HepG2 (cell line): ENCODE measurements around the gene DGKD. TPM values are rescaled to one million over a fixed set of nuclear protein-coding genes. Genes with fewer than 3 reads are reported as not detected.

ENCODE experiments used
- ATAC-seq: fragments of 200-7000 bp; cut with Tn5 transposase; 3 replicates; pipeline ENCODE4 v1.9.1; 2020; ENCODE audit warnings: mild to moderate bottlenecking, moderate library complexity
- BruUV-seq: library from RNA; stranded (reverse); fragments of 400-500 nt; replicated peaks from 2 replicates; lab custom pipeline; 2021; lab: Mats Ljungman, UMichigan
- CTCF ChIA-PET: fragments of 300-600 bp; formaldehyde crosslinking; extraction: SDS; loops from one replicate; lab custom pipeline; 2021; ENCODE audit warnings: low total read pairs, inconsistent platforms, low intra/inter-chr PET ratio; lab: Yijun Ruan, JAX
- POLR2A ChIA-PET: fragments of 350-600 bp; sonication (Branson Sonifier 250); formaldehyde crosslinking; loops from one replicate; lab custom pipeline; 2020; ENCODE audit warnings: antibody characterized with exemption, inconsistent platforms; lab: Yijun Ruan, JAX
- DNase-seq: peaks from one replicate; pipeline ENCODE4 v3.0.0-alpha.2; 2015; ENCODE audit warnings: low spot score
- FAIRE-seq: peaks from 3 replicates; lab custom pipeline; 2011; peaks lifted over from hg19 to GRCh38; lab: Jason Lieb, UNC
- H2AFZ ChIP-seq: one replicate; pipeline ENCODE4 v1.6.1; 2011; ENCODE audit warnings: low read length, inconsistent platforms
- H3K27ac ChIP-seq: fragments of 300-600 bp; 3 replicates; pipeline ENCODE4 v1.8.0; 2011; ENCODE audit warnings: mixed run types, mild to moderate bottlenecking, mixed read lengths, low read length, inconsistent platforms; ENCODE audit not compliant: insufficient read depth; ENCODE audit errors: extremely low read length
- H3K27me3 ChIP-seq, 2 experiments: fragments of 200-600 bp in 1 of 2; 2 replicates in 1 of 2; 3 replicates in 1 of 2; pipeline versions ENCODE4 v1.6.0 to v1.8.0; 2011; ENCODE audit warnings: low read length in 2 of 2, mild to moderate bottlenecking in 2 of 2, moderate library complexity in 2 of 2, inconsistent platforms in 1 of 2; ENCODE audit not compliant: insufficient read depth in 2 of 2, control insufficient read depth in 1 of 2
- H3K36me3 ChIP-seq, 2 experiments: fragments of 200-600 bp in 1 of 2; replicated peaks in 1 of 2; 2 replicates in 1 of 2; 3 replicates in 1 of 2; pipeline versions ENCODE4 v1.5.1 to v1.8.0; 2011; ENCODE audit warnings: low read length in 2 of 2, inconsistent platforms in 1 of 2; ENCODE audit not compliant: insufficient read depth in 2 of 2, control insufficient read depth in 1 of 2
- H3K4me1 ChIP-seq: 2 replicates; pipeline ENCODE4 v1.5.1; 2012; ENCODE audit warnings: low read length, inconsistent platforms; ENCODE audit not compliant: insufficient read depth
- H3K4me2 ChIP-seq: 2 replicates; pipeline ENCODE4 v1.6.0; 2011; ENCODE audit warnings: low read depth, low read length, inconsistent platforms
- H3K4me3 ChIP-seq, 3 experiments: fragments of 200-600 bp in 1 of 3; sonication (generic), shearing (Covaris generic) in 1 of 3; replicated peaks in 1 of 3; 2 replicates each; pipeline ENCODE4 v1.5.1; 2011 to 2016; ENCODE audit warnings: low read length in 3 of 3, inconsistent platforms in 2 of 3, low read depth in 2 of 3, mild to moderate bottlenecking in 2 of 3, control low read depth in 1 of 3, mixed read lengths in 1 of 3; ENCODE audit not compliant: insufficient read depth in 1 of 3
- H3K79me2 ChIP-seq: one replicate; pipeline ENCODE4 v1.6.1; 2011; ENCODE audit warnings: low read length, inconsistent platforms; ENCODE audit not compliant: insufficient read depth
- H3K9ac ChIP-seq: 2 replicates; pipeline ENCODE4 v1.6.0; 2011; ENCODE audit warnings: mild to moderate bottlenecking, low read depth, low read length, inconsistent platforms; ENCODE audit not compliant: insufficient read depth
- H3K9me3 ChIP-seq: 2 replicates; pipeline ENCODE4 v1.5.1; 2012; ENCODE audit warnings: mild to moderate bottlenecking, low read length
- H4K20me1 ChIP-seq: 2 replicates; pipeline ENCODE4 v1.6.0; 2011; ENCODE audit warnings: inconsistent platforms, mild to moderate bottlenecking, low read length, moderate library complexity; ENCODE audit not compliant: insufficient read depth
- CEBPB ChIP-seq: IDR thresholded peaks from 2 replicates; pipeline ENCODE4 v1.6.1; 2011; ENCODE audit warnings: low read depth, low read length, improper control_type of control experiment, borderline replicate concordance
- CEBPG ChIP-seq: IDR thresholded peaks from 2 replicates; pipeline ENCODE4 v1.6.1; 2016
- CHD4 ChIP-seq: fragments of 200-600 bp; sonication (generic); IDR thresholded peaks from 2 replicates; pipeline ENCODE4 v1.7.0; 2017; ENCODE audit warnings: mild to moderate bottlenecking, low read length, borderline replicate concordance
- E2F1 ChIP-seq: sonication (generic); formaldehyde crosslinking; IDR thresholded peaks from 2 replicates; pipeline ENCODE4 v1.5.0; 2020; ENCODE audit warnings: missing genetic modification reagents
- GATAD2A ChIP-seq: IDR thresholded peaks from 2 replicates; pipeline ENCODE4 v1.6.1; 2016
- PLRG1 ChIP-seq: fragments of 450-650 bp; conservative IDR thresholded peaks from 2 replicates; pipeline ENCODE4 v1.6.1; 2016
- RFX5 ChIP-seq: IDR thresholded peaks from 2 replicates; pipeline ENCODE4 v1.6.1; 2011; ENCODE audit warnings: low read depth, low read length, improper control_type of control experiment
- ZFP91 ChIP-seq: sonication (generic); formaldehyde crosslinking; IDR thresholded peaks from 2 replicates; pipeline ENCODE4 v1.9.0; 2022; ENCODE audit warnings: missing genetic modification reagents, mild to moderate bottlenecking, borderline replicate concordance
- ZNF124 ChIP-seq: sonication (generic); formaldehyde crosslinking; IDR thresholded peaks from 2 replicates; pipeline ENCODE4 v1.4.0; 2020; ENCODE audit warnings: missing genetic modification reagents
- ZNF317 ChIP-seq: sonication (generic); formaldehyde crosslinking; IDR thresholded peaks from 2 replicates; pipeline ENCODE4 v1.5.0; 2020; ENCODE audit warnings: mild to moderate bottlenecking, missing genetic modification reagents
- ZNF629 ChIP-seq: sonication (generic); formaldehyde crosslinking; conservative IDR thresholded peaks from 2 replicates; pipeline ENCODE4 v1.5.0; 2020; ENCODE audit warnings: missing genetic modification reagents
- WGBS: methylation state at CpG from one replicate; pipeline ENCODE4 v1.1.6; 2017; ENCODE audit warnings: low lambda C conversion rate; 5-methylcytosine and 5-hydroxymethylcytosine counted together
- in situ Hi-C: cut with HindIII; loops from 2 replicates; pipeline ENCODE4 v1.10.0; 2017; ENCODE audit warnings: low pct_unique_long_range_greater_than_20kb; ENCODE audit not compliant: extremely low pct_ligation_motif_present
- intact Hi-C: fragments of 100-400 bp; cut with micrococcal nuclease; formaldehyde crosslinking; loops from one replicate; pipeline ENCODE4 v1.10.0; 2022; ENCODE audit not compliant: unreplicated experiment
- polyA plus RNA-seq, 8 experiments: library from polyadenylated mRNA; depleted of rRNA in 3 of 8; stranded (reverse) in 7 of 8; unstranded in 1 of 8; fragments of >200 nt; fragmentation: Illumina TruSeq in 4 of 8; extraction: Trizol in 4 of 8; gene quantifications; 2 replicates each; pipeline versions ENCODE4 v1.2.1 to v1.2.3, GENCODE V29; 2011 to 2016; ENCODE audit warnings: low read depth in 4 of 8, missing spikeins in 1 of 8, mixed read lengths in 1 of 8; ENCODE audit not compliant: insufficient read depth in 1 of 8
- total RNA-seq, 5 experiments: library from RNA; depleted of rRNA; stranded (reverse); fragments of >200 nt; fragmentation: Illumina TruSeq; extraction: Trizol; gene quantifications; 2 replicates each; pipeline ENCODE4 v1.2.3, GENCODE V29; 2016; ENCODE audit warnings: low read depth in 1 of 5

The DGKD gene
- total and polyA plus RNA-seq, 2 of the 13 experiments (the other 11 are each of a cell fraction or from before 2014, with no cell fraction given) = 24.5 to 33.2 TPM

- TF ChIP-seq PLRG1 (no peak), ZNF317 (CRISPR knock-in tag) (no peak), ZFP91 (no peak)
- Histone ChIP-seq H3K27ac (no peak overlapping the region), H3K9ac (no peak overlapping the region), H3K9me3 (no peaks in the 10 kb centered on the region), H3K27me3 (no peaks in the 10 kb centered on the region), H3K4me3 (no peak overlapping the region), H3K4me1 (peaks cover 43% of the 10 kb centered on the region), H3K4me2 (no peak overlapping the region), H2AFZ (no peak overlapping the region), H3K79me2 (peaks cover 48% of the 10 kb centered on the region), H3K36me3 (no peaks in the 10 kb centered on the region; a peak in 2 of 5 replicates), H4K20me1 (0 out of 2 replicates have a peak, but pooled peaks cover 5% of the 10 kb centered on the region)
- DNase-seq = no peak
- 94% methylated on average over 13 of the region's 13 CpGs for WGBS
- ChIA-PET CTCF (no interaction called here), POLR2A (no interaction called here)
- ATAC-seq = no peak
- intact Hi-C loops = no loop called here
- in situ Hi-C loops = no loop called here
- no peak for FAIRE-seq
- no TSS peak for BruUV-seq
Measured at GRCh38 chr2:233380132-233380895, 26.0 kb downstream of the DGKD start.

- in situ Hi-C loops (no loop called here), intact Hi-C loops (no loop called here)
- FAIRE-seq (no peak), DNase-seq (no peak), ATAC-seq (no peak)
- TF ChIP-seq CEBPB (peak; percentile 64; the same call in 1 of the 2 replicates), CHD4 (0 out of 2 replicates have a peak, but pooled peaks have one; percentile 32), ZNF124 (CRISPR knock-in tag) (no peak), GATAD2A (CRISPR knock-in tag) (0 out of 2 replicates have a peak, but pooled peaks have one; percentile 31), ZNF629 (peak; percentile 81), E2F1 (CRISPR knock-in tag) (no peak), CEBPG (peak; percentile 46), RFX5 (no peak)
- H3K4me3 ChIP-seq = no peak overlapping the region
- H3K27me3 ChIP-seq = no peaks in the 10 kb centered on the region
- no peak overlapping the region for H3K27ac ChIP-seq
- ChIA-PET POLR2A (no interaction called here), CTCF (no interaction called here)
- H3K4me2 ChIP-seq = no peak overlapping the region
- no peak overlapping the region for H3K9ac ChIP-seq
- peaks cover 41% of the 10 kb centered on the region for H3K4me1 ChIP-seq
- H3K79me2 ChIP-seq = peaks cover 45% of the 10 kb centered on the region
- H3K36me3 ChIP-seq = no peaks in the 10 kb centered on the region; a peak in 2 of 5 replicates
- 94% methylated on average over 11 of the region's 11 CpGs for WGBS
- no peak overlapping the region for H2AFZ ChIP-seq
- no peaks in the 10 kb centered on the region for H3K9me3 ChIP-seq
- 0 out of 2 replicates have a peak, but pooled peaks cover 3% of the 10 kb centered on the region for H4K20me1 ChIP-seq
- BruUV-seq = no TSS peak
Measured at GRCh38 chr2:233380995-233381637, 26.8 kb downstream of the DGKD start.
